ENCODE data around the gene KMT2C. TPM values are rescaled to one million over a fixed set of nuclear protein-coding genes. Genes with fewer than 3 reads are reported as not detected.
"Not testable (repeated sequence)": the region's sequence is repeated elsewhere in the genome, so short reads cannot be mapped to it uniquely, and the experiment has no call there.

Gene KMT2C
- total and polyA plus RNA-seq, 10 of the 15 experiments (the other 5 are each of a cell fraction or from before 2014, with no cell fraction given), result 3.3 to 45.2 (median 19.2) TPM

- TF ChIP-seq POLR2AphosphoS2 (IDR thresholded peaks at IDR 0.05; ENCODE audit: low read depth, low read length), result no peak
- TF ChIP-seq TAF1 (IDR thresholded peaks at IDR 0.05; ENCODE audit: borderline replicate concordance, low read depth, low read length), result no peak
- TF ChIP-seq CHD1 (IDR thresholded peaks at IDR 0.05; ENCODE audit: low read depth, low read length), result no peak
Measured at GRCh38 chr7:152383341-152384234, 52.2 kb downstream of the KMT2C start (continued).

- SMC1A ChIA-PET (ENCODE audit: uncharacterized antibody, unreplicated experiment), result interaction anchor here (0.7 kb wide), 1 partner anchor 27 kb away, joined by 3 read pairs; no protein-coding TSS in a partner anchor
- in situ Hi-C loops (cut with MboI), result no loop called here
Measured at GRCh38 chr7:152382244-152382643, 53.6 kb downstream of the KMT2C start.

GRCh38 chr7:152380931-152381578, 54.7 kb downstream of the KMT2C start:
- H3K4me1 ChIP-seq (ENCODE audit: control insufficient read depth, insufficient read depth, low read length); H3K36me3 ChIP-seq (ENCODE audit: control insufficient read depth in 2 of 2, insufficient read depth in 2 of 2, low read length in 1 of 2); POLR2A ChIA-PET; H3K4me3 ChIP-seq; in situ Hi-C loops (cut with MboI); FAIRE-seq; H2AFZ ChIP-seq (ENCODE audit: control insufficient read depth, low read depth, low read length); H3K9me3 ChIP-seq (replicated peaks; ENCODE audit: control insufficient read depth, insufficient read depth, low read length); H3K27me3 ChIP-seq (replicated peaks in 1 of 2; ENCODE audit: control insufficient read depth in 2 of 2, insufficient read depth in 2 of 2, low read length in 1 of 2); ATAC-seq; DNase-seq (ENCODE audit: low read depth, low spot score); RAD21 ChIA-PET (ENCODE audit: unreplicated experiment); CTCF ChIA-PET; intact Hi-C loops (cut with micrococcal nuclease; ENCODE audit: unreplicated experiment); H3K9ac ChIP-seq (ENCODE audit: control insufficient read depth, insufficient read depth, low read length); BruUV-seq (replicated peaks); H4K20me1 ChIP-seq (ENCODE audit: control insufficient read depth, insufficient read depth); H3K4me2 ChIP-seq (ENCODE audit: control insufficient read depth, insufficient read depth); H3K27ac ChIP-seq (ENCODE audit: control insufficient read depth, insufficient read depth): not testable (repeated sequence)
- H3K79me2 ChIP-seq (ENCODE audit: control insufficient read depth, insufficient read depth, low read length), result peaks cover 57% of the 10 kb centered on the region
- WGBS (ENCODE audit: insufficient coverage, insufficient replicate concordance, low lambda C conversion rate, missing lambda C conversion rate), result 58% methylated on average over 5 of the region's 5 CpGs
- SMC1A ChIA-PET (ENCODE audit: uncharacterized antibody, unreplicated experiment), result interaction anchor here (0.6 to 0.9 kb wide), 3 partner anchors 15 to 187 kb away, joined by 3 read pairs; no protein-coding TSS in a partner anchor

More at GRCh38 chr7:152382244-152382643, 53.6 kb downstream of the KMT2C start:
- DNase-seq (ENCODE audit: low read depth, low spot score) (no peak), ATAC-seq (no peak), FAIRE-seq (no peak)
- Histone ChIP-seq H3K79me2 (ENCODE audit: control insufficient read depth, insufficient read depth, low read length) (peaks cover 51% of the 10 kb centered on the region), H4K20me1 (ENCODE audit: control insufficient read depth, insufficient read depth) (no peaks in the 10 kb centered on the region), H3K4me1 (ENCODE audit: control insufficient read depth, insufficient read depth, low read length) (no peaks in the 10 kb centered on the region), H3K27ac (ENCODE audit: control insufficient read depth, insufficient read depth) (no peak overlapping the region), H3K4me3 (no peak overlapping the region), H3K9ac (ENCODE audit: control insufficient read depth, insufficient read depth, low read length) (no peak overlapping the region), H3K27me3 (replicated peaks in 1 of 2; ENCODE audit: control insufficient read depth in 2 of 2, insufficient read depth in 2 of 2, low read length in 1 of 2) (no peaks in the 10 kb centered on the region), H3K9me3 (replicated peaks; ENCODE audit: control insufficient read depth, insufficient read depth, low read length) (peaks cover 5% of the 10 kb centered on the region; the same call in 1 of the 3 replicates), H3K36me3 (ENCODE audit: control insufficient read depth in 2 of 2, insufficient read depth in 2 of 2, low read length in 1 of 2) (no peaks in the 10 kb centered on the region), H3K4me2 (ENCODE audit: control insufficient read depth, insufficient read depth) (no peak overlapping the region), H2AFZ (ENCODE audit: control insufficient read depth, low read depth, low read length) (no peak overlapping the region)
- 39% methylated on average over 1 of the region's 1 CpG for WGBS (ENCODE audit: insufficient coverage, insufficient replicate concordance, low lambda C conversion rate, missing lambda C conversion rate)
- RAD21 ChIA-PET (ENCODE audit: unreplicated experiment), result no interaction called here
- intact Hi-C loops (cut with micrococcal nuclease; ENCODE audit: unreplicated experiment), result no loop called here
- POLR2A ChIA-PET, result no interaction called here
- BruUV-seq (replicated peaks), result no TSS peak
- TF ChIP-seq MTA2 (IDR thresholded peaks at IDR 0.05; ENCODE audit: low read depth) (no peak), CBX3 (IDR thresholded peaks at IDR 0.05; ENCODE audit: borderline replicate concordance, low read depth) (no peak)
- CTCF ChIA-PET, result interaction anchor here (1.1 kb wide), 1 partner anchor 10 kb away, joined by 7 read pairs; no protein-coding TSS in a partner anchor

GRCh38 chr7:152378497-152378896, 57.3 kb downstream of the KMT2C start:
- DNase-seq (ENCODE audit: low read depth, low spot score); in situ Hi-C loops (cut with MboI); H2AFZ ChIP-seq (ENCODE audit: control insufficient read depth, low read depth, low read length); ATAC-seq; intact Hi-C loops (cut with micrococcal nuclease; ENCODE audit: unreplicated experiment); POLR2A ChIA-PET; H3K4me3 ChIP-seq; H3K9ac ChIP-seq (ENCODE audit: control insufficient read depth, insufficient read depth, low read length); SMC1A ChIA-PET (ENCODE audit: uncharacterized antibody, unreplicated experiment); BruUV-seq (replicated peaks); H3K4me1 ChIP-seq (ENCODE audit: control insufficient read depth, insufficient read depth, low read length); H3K27ac ChIP-seq (ENCODE audit: control insufficient read depth, insufficient read depth); H4K20me1 ChIP-seq (ENCODE audit: control insufficient read depth, insufficient read depth); RAD21 ChIA-PET (ENCODE audit: unreplicated experiment); H3K4me2 ChIP-seq (ENCODE audit: control insufficient read depth, insufficient read depth); CTCF ChIA-PET; H3K36me3 ChIP-seq (ENCODE audit: control insufficient read depth in 2 of 2, insufficient read depth in 2 of 2, low read length in 1 of 2); H3K27me3 ChIP-seq (replicated peaks in 1 of 2; ENCODE audit: control insufficient read depth in 2 of 2, insufficient read depth in 2 of 2, low read length in 1 of 2); H3K9me3 ChIP-seq (replicated peaks; ENCODE audit: control insufficient read depth, insufficient read depth, low read length): not testable (repeated sequence)
- H3K79me2 ChIP-seq (ENCODE audit: control insufficient read depth, insufficient read depth, low read length), result peaks cover 55% of the 10 kb centered on the region
- peak; percentile 56 for FAIRE-seq

All from GM12878 (cell line).